GM18499 (cell line): ENCODE measurements around the gene FOSB.

Source experiments
- ATAC-seq: cut with Tn5 transposase; IDR thresholded peaks from one replicate; pipeline ENCODE4 v1.9.1; 2021; ENCODE audit warnings: moderate number of reproducible peaks; ENCODE audit not compliant: insufficient read depth, unreplicated experiment

FOSB gene

GRCh38 chr19:45517238-45517637, 49.4 kb downstream of the FOSB start:
- no peak for ATAC-seq

DNA sequence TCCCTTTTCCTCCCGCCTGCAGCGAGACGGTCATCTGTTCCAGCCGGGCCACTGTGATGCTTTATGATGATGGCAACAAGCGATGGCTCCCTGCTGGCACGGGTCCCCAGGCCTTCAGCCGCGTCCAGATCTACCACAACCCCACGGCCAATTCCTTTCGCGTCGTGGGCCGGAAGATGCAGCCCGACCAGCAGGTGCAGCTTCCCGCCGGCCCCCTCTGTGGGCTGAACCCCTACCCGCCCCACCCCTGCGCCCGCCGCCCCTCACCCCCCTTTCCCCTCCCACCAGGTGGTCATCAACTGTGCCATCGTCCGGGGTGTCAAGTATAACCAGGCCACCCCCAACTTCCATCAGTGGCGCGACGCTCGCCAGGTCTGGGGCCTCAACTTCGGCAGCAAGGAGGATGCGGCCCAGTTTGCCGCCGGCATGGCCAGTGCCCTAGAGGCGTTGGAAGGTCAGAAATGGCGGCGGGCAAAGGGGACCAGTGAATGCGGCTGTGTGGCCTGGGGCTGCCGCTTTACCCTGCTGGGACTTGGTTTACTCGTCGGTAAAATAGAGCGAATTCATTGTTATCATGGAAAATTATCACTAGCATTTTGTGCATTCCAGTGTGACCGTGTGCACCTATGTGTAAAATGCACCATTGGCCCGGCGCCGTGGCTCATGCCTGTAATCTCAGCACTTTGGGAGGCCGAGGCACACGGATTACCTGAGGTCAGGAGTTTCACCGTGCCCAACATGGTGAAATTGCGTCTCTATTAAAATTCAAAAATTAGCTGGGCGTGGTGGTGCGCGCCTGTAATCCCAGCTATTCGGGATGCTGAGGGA, 50.1 kb downstream of the FOSB start:
- ATAC-seq, result no peak

DNA sequence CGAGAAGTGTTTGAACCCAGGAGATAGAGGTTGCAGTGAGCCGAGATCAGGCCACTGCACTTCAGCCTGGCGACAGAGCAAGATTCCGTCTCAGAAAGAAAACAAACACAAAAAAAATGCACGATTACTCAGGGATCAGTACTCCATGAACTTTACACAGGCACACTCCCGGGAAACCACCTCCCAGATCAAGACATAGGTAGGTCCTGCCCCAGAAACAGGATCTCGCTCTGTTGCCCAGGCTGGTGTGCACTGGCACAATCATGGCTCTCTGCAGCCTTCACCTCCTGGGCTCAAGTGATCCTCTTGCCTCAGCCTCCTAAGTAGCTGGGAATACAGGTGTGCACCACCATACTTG, 50.7 kb downstream of the FOSB start:
- no peak for ATAC-seq

DNA sequence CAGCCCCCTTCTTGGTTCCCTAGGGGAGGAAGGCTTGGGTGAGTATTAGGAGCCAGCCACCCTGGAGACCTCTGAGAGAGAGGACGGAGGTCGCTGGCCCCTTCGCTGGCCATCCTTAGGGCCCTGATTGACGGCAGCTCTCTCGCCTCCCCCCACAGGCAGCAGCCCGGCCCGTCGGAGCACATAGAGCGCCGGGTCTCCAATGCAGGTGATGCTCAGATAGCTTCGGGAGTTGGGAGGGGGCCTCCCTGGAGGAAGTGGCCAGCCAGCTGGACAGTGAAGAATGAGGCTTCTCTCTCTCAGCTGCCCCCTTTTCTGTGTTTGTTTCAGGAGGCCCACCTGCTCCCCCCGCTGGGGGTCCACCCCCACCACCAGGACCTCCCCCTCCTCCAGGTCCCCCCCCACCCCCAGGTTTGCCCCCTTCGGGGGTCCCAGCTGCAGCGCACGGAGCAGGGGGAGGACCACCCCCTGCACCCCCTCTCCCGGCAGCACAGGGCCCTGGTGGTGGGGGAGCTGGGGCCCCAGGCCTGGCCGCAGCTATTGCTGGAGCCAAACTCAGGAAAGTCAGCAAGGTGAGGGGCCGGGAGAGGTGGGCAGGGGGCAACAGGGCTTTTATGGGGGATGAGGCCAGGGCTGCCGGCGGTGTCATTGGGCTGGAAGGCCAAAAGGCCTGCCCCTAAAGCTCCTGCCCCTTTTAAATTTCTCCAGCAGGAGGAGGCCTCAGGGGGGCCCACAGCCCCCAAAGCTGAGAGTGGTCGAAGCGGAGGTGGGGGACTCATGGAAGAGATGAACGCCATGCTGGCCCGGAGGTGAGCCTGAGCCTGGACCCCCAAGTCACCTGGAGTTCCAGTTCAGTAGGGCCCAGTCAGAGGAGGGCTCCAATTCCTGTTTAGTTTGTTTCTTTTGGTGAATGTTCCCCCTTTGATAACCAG, 54.5 kb downstream of the FOSB start:
- no peak for ATAC-seq

- no peak for ATAC-seq
Observed at GRCh38 chr19:45523642-45524256, 56.0 kb downstream of the FOSB start.

DNA sequence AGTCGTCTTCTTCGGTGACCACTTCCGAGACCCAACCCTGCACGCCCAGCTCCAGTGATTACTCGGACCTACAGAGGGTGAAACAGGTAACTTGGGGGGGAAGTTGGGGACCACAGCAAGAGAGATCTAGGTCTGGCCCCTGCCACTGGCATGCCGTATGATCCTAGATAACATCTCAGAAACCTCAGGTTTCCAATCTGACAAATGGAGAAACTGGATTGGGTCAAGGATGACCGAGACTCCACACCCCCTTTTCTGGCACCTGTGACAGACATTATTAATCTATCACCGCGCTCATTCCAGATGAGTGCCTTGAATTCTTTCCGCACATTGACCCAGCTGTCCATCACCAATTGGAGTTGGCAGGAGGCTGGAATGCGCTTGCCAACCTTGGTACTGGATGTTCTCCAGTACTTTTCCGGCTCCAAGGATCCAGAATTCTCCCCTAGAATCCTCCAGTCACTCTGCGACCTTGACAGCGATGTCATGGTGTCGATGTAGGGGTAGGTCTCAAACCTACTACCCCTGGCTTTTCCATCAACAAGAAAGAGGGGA, 56.9 kb downstream of the FOSB start:
- no peak for ATAC-seq
